CMK (cell line): ENCODE data around the gene SLC16A8.

Source experiments
- DNase-seq: peaks from one replicate; pipeline ENCODE4 v3.0.0-alpha.2; 2010; ENCODE audit warnings: low read depth

Gene SLC16A8

DNA sequence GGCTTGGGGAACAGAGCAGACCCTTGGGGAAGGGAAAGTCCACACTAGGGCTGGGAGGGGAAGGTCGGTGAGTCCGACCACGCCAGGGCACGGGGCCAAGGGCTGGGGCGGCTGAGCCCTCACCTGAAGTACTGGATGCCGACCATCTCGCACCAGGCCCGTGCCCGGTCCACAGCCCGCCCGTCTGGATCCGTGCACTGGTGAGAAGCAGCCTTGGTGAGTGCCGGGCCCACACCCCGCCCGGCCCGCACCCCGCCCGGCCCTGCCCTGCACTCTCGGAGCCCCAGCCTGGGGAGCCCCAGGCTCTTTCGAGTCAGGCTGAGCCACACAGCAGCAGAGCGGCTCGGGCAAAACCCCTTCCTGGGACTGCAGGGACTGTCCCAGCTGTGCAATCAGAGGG lies 28.4 kb upstream of the SLC16A8 start:
- DNase-seq = no peak

DNA sequence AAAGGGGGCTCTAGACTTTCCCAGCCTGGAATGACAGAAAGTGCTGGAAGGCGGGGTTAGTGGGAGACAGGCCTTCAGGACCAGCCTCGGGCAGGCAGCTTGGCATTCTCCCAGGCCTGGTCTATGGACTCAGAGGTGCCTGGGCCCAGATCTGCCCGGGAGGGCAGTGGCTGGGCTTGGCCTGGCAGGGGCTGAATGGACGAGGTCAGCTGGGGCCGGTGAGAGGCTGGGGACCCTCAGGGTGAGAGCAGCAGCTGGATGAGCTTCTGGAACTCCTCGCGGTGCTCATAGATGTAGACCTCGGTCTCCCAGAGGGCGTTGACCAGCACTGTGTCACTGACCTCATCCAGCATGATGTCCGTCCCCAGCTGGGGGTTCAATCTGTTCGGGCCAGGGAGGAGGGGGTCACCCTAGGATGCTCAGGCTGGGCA lies 28.0 kb upstream of the SLC16A8 start:
- DNase-seq = no peak

DNA sequence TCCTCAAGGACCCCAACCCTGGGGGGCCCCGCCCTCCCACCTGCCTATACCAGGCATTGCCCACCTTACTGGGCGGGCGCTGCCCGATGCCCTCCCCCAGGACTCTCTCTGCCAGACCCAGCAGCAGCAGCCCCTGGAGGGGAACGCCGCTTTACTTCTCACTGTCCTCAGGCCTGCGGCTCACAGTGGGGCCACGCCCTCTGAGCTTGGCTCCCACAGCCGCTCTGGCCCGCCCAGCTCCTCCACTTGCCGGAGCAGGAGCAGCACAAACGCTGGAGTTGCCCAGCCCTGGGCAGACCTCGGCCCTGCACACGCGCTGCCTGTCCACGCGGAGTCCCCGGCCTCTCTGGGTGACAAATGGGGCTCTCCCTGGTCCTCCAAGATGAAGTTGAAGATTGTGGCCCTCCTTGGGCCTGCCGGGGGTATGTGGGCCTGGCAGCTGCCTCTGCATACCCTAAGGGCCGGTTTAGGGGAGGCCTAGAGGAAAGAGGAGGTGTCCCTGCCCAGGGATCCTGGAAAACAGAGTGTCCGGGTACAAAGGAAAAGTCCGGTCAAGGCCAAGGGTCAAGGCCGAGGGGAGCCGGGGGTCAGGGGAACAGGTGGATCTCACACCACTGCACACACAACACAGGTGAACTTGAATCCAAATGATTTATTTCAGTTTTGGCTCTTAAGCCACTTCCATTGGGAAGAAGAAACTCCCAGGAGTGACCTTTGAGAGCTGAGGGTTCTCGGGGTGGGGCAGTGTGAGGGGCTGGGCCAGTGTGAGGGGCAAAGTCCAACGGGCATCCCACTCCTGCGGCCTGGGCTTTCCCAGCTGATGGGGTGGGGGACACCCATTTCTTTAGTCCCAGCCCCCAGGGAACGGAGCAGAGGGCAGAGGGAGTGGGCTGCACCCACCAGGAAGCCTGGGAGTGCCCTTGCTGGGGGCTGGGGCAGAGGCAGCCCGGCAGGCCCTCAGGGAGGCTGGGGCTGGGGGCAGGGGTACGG lies 27.2 kb upstream of the SLC16A8 start:
- DNase-seq = no peak

DNA sequence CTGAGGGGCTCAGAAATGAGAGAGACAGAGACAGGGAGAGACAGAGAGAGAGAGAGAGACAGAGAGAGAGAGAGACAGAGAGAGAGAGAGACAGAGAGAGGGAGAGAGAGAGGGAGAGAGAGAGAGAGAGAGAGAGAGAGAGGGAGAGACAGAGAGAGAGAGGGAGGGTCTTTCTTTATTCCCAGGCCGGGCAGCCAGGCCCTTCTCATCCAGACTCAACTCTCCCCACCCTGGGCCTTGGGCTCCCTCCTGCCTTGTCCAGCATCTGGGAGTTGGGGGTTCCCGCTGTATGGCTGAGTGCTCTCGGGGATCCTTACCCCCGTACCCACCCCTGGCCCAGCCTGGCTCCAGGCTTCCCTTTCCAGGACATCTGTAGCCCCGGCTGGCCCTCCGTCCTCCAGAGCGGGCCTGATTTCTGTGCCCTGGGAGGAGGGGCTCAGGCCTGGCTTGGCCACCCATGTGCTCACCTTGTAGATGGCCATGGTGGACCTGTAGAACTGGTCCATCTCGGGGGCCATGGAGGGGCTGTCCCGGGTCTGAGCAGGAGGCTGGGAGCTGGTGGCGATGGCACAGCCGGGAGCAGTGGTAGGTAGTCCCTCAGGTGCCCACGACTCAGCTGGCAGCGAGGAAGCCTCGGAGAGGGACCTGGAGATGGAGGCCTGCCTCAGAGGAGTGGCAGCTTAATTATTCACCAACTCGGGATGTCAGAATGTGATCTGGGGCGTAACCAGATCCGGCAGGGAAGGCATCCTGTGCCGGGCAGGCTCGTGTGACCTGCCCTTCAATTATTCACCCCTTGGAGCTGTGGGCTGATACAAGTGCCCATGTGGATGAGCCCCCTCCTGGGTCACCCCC lies 26.3 kb upstream of the SLC16A8 start, which contains the start of gene BAIAP2L2:
BAIAP2L2 (minus strand) TSS at position 677 of the 855 bp plus-strand sequence; CDS start at position 518, 159 bp downstream.
- DNase-seq = no peak

DNA sequence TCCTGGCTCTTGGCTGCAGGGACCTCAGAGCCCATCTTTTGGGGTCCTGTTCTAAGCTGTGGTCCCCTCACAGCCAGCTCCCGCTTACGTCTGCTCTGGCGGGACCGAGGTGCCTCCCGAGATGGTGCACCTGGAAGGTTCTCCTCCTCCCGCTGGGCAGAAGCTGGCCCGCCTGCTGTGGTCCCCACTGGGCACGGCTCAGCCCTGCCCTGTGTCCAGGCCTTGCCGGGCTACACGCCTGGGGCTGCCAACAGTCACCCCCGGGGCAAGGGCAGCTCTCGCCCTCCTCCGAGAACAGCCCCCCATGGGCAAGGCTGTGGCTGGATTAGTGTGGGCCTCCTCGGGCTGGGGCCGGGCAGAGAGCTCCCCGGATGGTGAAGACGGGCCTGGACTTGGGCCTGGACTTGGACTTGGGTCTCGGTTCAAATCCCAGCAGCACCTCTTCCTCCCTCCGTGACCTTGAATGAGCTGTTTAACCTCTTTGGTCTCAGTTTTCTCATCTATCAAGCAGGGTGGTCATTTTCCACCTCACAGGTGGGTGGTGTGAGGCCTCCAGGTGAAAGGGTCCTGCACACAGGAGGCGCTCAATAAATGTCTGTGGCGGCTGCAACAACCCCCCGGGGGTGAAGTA lies 25.5 kb upstream of the SLC16A8 start:
- DNase-seq = no peak

DNA sequence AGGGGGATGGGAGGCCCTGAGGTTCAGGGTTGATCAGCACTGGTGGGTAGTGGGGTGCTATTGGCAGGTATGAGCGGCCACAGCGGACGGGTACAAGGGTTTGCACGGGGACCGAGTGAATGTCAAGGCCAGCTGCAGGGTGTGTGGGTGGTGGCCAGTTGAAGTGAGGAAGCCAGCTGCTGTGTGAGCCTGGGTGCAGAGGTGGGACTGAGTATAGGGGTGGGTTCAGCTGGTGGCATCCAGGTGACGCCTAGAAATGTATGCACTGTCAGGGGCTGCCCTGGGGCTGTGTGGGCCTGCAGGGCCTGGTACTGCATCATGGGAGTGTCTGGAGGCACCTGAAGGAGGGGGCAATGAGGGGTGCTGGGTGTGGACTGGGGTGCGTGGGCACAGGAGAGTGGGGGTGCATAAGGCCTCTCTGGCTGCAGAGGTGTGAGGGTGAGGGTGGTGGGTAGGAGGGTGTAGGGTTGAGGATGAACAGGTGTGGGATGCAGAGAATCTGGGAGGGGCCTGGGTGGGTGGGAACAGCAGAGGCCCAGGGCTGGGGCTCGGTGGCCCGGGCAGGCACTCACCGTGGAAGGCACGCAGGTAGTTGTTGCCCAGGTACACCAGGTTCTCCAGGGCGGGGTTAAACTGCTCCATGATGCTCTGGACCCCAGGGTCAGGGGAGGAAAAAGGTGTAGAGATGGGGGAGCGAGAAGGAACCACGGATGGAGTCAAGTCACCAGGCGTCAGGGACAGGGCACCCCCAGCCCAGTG lies 24.8 kb upstream of the SLC16A8 start:
- no peak for DNase-seq

DNA sequence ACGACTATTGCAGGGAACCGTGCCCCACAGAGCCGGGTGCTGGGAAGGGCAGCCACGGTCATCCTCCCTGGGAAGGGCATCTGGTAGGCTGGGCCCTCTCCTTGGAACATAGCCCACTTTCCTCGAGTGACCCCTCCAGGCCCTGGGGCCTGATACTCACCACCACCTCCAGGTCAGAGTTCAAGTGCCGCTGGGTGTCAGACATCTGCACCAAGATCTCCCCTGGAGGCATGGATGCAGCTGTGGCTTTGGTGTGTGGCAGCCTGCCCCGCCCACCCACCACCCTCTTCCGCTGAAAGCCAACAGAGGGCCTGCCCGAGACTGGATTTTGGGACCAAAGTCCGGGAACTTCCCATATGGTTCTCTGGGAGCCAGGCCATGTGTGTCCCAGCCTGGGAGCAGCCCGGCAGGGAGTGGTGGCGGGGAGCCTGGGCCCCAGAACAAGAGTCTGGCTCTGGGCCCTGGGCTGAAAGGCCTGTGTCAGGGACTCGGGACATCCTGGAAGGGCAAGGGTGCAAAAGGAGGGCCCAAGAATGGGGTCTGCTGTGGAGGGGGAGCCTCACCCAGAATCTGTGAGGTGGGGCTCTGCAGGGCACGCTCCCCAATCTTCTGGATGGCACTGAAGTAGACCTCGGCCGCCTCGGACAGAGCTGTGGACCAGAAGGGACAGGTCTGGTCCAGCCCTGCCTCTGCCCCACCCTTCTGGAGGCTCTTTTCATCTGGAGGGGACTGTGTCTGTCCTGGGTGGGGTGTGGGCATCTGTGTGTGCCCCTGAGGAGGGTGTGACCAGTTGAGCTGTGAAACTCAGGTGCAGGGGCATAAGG lies 23.9 kb upstream of the SLC16A8 start:
- no peak for DNase-seq

DNA sequence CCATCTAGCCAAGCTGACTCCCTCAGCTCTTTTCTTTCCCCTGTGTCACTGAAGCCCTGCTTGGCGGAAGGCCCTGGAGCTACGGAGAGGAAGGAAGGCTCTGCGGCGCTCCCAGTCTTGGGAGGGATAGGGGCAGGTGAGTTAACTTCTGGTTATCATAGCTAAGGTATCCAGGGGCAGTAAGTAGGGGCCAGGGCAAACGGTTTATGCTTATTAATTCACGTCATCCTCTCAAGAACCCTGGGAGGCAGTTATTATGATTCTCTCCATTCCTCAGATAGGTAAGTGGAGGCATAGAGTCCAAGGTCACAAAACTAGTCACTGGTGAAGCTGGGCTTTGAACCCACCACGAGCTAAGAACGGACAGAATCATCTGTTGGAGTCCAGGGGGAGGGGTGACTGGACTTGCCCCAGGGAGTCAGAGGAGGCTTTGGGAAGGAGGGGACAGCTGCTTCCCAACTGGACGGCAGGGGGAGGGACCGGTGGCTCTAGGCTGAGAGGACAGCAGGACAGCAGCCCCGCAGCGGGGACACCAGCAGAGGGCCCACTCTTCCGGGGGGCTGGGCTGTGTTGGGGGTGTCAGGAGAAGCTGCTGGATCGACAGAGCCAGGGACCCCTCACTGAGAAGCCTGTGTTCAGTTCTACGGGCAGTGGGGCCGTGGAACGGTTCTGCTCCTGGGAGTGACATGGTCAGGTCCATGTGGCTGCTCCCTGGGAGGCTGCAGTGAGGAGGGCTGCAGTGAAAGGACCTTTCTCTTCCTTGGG lies 23.0 kb upstream of the SLC16A8 start:
- DNase-seq = no peak

DNA sequence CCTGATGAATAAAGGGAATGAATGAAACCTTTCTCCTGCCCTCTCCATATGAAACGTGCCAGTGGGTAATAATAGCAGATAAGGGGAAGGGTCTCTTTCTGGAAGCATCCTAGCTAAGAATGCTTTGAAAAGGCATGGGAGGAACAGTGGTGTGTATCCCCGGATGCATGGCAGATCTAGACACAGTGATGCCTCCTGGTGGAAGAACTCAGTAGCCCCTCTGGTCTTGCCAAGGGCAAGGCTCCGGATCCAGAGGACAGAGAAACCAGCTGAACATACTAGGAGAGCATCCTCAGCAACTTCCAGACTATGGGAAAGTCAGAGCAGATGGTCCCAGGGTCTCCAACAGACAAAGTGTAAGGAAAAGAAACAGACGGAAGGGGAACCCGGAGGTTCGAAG lies 20.1 kb upstream of the SLC16A8 start:
- no peak for DNase-seq

DNA sequence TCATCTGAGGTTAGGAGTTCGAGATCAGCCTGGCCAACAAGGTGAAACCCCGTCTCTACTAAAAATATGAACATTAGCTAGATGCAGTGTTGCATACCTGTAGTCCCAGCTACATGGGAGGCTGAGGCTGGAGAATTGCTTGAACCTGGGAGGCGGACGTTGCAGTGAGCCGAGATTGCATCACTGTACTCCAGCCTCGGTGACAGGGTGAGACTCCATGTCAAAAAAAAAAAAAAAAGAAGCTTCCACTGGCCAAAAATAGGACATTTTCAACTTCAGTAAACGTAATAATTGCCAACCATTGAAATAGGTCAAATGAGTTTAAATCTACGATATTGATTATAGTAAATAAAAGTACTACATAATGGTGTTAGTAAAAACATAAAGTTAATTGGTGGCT lies 19.7 kb upstream of the SLC16A8 start:
- DNase-seq = no peak

DNA sequence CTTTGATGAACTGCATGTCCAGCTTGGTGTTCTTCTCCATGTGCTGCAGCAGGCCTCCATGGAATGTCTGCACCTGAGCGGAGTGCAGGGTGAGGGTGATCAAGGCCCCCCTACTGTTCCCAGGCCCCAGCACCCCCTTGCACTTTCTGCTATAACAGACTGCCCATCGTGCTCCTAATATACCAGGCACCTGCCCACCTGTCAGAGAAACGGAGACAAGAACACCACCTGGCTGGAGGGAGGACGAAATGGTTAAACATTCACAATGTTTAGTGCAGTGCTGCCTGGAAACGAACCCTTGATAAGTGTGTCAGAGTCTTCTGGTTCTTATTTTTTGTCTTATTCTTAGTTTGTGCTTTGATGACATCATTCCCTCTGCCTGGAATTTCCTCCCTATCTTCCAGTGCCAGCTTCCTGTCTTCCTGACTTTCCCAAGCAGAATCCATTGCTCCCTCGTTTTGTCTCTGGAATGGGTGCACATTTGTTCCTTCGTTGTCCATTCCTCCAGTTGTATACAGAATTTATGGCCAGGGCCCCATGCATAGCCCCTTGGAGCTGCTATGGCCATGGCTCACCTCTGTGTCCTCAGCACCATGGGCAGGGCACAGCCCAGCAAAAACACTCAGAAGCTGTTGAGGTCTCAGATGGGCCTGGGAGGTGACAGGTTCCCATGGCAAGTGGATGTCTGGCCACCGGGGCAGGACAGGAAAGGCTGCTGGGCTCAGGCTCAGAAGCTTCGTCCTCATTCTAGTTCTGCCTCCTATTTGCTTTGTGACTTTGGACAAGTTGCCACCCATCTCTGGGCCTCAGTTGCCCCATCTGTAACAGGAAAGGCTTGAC lies 14.6 kb upstream of the SLC16A8 start:
- no peak for DNase-seq

DNA sequence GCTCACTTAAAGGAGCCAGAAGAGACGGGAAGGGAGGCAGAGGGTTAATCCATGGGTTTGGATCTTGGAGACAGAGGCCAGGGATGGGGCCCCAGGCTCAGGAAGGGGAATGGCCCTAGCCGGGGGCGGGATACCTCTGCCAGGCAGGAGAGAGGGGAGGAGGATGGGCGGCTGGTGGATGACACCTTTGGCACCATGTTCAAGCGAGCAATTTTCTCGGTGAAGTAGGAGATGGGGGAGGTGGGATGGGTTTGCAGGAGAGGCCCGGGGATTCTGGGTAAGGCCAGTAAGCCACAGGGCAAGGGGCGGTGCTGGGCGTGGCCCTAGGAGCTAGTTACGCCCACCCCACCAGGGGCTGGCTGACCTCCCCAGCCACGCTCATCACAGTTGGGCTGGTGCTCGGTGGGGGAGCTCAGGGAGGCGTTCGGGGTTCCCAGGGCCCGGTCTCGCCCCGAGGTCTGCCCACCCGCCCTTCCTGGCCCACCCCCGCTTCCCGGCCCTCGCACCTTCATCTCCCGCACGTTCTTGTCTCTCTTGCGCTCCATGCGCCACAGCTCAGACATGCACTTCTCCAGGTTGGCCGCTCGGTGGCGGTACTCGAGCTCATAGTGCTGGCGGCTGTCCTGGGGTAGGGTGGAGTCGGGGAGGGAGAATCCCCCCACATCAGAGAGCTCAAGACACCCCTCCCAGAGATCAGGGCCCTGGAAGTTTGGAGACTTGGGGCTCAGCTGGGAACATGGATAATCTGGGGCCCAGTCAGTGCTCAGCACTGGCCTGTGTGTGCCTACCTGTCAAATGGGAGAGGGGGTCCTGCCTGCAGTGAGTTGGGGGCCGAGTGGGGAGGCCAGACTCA lies 13.8 kb upstream of the SLC16A8 start:
- DNase-seq = no peak

DNA sequence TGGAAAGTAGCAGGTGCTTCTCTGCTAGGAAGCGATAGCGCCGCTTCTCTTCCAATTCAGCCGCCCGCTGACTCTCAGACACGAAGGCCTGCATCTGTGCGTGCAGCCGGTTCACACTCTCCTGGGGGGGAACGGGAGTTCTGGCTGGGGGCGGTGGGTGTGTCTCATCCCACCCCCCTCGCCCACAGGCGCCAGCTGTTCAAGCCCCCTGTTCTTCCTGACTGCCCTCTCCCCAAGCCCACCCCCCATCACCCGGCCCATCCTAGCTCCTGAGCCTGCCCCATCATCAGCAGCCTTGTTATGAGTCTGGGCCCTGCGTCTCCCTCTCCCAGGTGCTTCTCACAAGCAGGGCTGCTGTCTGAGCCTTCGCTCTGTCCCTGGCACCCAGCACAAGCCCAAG lies 13.1 kb upstream of the SLC16A8 start:
- no peak for DNase-seq

DNA sequence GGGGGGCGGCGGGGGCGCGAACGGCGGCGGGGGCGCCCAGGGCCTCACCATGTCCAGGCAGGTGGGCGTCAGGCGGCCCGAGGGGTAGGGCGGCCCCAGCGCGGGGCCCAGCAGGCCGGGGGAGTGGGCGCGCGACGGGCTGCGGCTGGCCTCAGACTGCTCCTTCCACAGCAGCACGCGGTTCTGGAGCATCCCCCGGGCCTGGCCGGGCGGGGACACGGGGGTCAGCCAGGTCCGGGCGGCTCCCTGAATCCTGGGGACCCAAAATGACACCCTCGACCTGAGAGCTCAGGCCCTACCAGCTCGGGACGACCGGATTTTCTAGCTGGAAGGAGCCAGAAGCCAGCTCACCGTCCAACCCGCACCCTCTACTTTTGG lies 5.5 kb upstream of the SLC16A8 start:
- DNase-seq = no peak

DNA sequence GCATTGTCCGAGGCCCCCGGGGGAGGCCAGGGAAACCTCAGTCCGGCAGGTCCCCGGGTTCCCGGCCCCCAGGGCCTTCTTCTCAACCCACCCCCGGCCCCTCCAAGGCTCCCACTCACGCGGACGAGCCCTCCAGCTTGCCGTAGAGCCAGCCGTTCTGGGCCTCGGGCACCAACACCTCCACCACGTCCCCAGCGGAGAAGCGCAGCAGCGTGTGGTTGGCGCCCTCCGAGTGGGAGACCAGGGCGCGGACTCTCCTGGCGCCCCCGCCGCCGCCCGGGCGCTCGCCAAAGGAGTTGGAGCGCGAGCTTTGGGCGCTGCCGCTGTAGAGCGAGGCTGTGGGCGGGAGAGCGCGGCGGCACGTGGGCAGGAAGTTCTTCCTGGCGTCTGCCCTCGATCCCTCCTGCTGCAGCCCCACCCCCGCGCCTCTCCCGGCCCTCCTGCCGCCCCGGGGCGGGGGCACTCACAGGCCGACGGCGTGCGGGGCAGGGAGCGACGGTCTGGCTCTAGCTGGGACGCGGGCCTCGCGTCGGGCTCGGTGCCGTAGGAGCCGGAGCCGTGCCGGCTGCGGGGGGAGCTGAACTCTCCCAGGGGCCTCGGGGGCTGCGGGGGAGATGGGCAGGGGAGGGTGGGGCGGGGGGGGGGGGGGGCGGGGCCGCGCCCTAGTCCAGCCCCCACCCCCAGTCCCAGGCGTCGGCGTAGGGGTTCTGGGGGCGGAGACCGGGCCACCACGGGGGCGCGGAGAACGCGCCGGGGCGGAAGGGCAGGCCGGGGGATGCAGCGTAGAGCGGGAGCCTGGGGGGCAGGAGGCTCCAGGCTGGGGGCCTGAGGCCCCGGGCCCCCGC lies 4.9 kb upstream of the SLC16A8 start:
- no peak for DNase-seq

DNA sequence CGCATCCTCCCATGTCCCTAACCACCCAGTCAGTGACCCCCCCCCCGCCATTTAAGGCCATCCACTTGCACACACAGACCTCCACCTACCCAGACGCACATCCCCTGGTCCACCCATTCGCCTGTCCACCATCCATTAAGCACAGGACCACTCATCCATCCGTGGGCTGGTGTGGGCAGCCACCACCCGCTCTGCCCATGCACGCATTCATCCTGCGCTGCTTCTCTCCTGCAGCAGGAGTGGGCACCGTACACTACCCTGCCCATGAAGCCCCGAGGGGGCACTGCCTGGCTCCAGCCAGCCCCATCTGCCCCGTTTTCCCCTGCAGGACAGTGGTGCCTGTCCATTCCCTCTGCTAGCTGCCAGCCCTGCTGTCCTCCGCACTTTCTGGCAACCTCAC lies 3.9 kb upstream of the SLC16A8 start:
- DNase-seq = no peak

DNA sequence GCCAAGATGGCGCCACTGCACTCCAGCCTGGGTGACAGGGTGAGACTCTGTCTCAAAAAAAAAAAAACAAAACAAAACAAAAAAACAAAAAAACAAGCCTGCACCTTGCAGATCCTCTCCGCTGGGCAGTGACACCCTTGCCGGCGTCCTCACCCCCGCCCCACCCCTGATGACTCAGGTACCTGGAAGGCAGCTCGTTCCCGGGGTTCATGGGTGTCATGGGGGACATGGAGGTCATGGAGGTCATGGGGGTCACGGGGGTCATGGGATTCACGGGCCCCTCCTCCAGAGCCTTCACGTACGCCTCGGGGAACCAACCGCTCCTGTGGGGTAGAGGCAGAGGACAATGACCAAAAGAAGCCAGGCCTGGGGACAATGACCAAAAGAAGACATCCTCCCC lies 3.0 kb upstream of the SLC16A8 start:
- DNase-seq = no peak
